Raji (cell line): Measurements from ENCODE around the gene IST1.

Experiments used
- POLR2A ChIP-seq: IDR thresholded peaks from 2 replicates; pipeline ENCODE4 v1.6.1; 2011; ENCODE audit warnings: low read depth, low read length, control low read depth; ENCODE audit not compliant: insufficient read depth

Gene IST1

DNA sequence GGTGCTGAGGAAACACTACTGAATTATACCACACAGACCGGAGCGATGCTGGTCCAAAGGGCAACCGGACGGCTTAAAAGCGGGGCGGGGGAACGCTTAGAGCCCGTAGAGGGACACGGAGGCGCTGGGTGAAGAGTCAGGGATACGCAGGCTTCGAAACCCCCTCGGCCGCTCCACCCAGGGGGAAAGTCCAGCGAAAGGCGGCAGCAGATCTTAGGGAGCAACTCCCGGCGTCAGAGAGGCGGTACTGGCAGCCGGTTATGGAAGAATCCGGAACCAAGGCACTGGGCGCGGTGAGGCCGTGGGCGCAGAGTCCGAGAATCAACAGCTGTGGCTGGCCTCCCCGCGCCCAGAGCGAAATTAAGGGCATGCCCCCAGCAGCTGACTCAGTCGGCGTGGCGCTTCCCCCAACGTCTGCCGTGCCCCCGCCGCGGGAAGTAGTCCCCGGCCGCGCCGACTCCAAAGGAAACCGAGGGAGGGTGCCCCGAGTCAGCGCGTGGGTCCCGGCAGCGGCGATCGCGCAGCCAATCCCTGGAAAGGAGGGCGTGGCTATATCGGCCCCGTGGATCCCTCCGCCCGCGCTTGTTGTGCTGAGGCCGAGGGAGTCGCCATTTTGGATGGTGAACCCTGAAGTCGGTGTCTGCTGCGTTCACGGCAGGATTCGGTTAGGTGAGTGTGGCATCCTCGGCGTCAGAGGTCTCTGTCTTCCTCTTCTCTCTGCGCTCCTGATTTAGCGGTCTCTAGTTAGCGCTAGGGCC is at the start of gene IST1:
Gene IST1 (plus strand): TSS at position 611 of the 758 bp plus-strand sequence. CDS start 20,110 bp downstream, outside the sequence.
- TF ChIP-seq POLR2A, result peak; percentile 95

- TF ChIP-seq POLR2A, result peak; percentile 95
These were observed 49.5 kb upstream of the IST1 start, which contains the start of gene ATXN1L for GRCh38 chr16:71845639-71846430. TSS of gene ATXN1L (plus strand) at chr16:71845976. CDS start at chr16:71849741, 3,765 bp downstream.

DNA sequence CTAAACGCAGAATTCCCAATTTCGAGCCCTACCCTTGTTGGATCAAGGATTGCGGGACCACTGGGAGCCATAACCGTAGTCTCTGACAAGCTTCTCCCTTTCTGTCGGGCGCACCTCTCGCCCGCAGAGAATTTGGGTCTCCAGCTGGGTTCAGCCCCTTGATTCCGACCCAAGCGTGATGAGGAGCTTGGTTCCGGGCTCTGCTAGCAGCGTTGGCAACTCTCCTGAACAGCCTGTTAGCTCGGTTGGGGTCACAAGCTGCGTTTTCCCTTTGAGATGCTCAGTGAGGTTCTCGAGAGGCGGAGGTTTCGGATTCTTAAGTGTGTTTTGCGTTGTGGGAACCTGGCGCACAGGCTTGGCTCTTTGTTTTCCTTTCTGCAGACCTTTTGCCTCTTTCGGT is 48.9 kb upstream of the IST1 start:
- no peak for TF ChIP-seq POLR2A

DNA sequence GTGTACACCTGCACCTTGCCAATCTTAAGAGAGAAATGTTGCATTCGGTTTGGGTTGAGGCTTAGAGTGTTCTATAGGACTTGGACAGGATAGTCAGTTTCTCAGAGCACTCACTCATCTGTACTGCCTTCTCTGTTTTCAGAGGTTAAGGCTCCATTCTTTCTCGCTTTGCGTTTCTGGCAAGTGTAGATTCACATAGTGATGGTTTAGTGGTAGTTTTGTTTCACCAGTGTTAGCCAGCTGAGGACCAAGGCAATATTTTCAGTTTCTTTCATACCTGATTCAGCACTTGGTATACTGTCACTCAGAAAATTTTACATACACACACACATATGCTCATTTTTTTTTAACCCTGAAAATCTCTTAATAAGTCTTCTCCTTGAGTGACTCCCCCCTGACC is 48.2 kb upstream of the IST1 start:
- TF ChIP-seq POLR2A, result no peak

- no peak for TF ChIP-seq POLR2A
These were observed 46.7 kb upstream of the IST1 start for GRCh38 chr16:71848622-71849021.

- no peak for TF ChIP-seq POLR2A
These were observed 43.6 kb upstream of the IST1 start for GRCh38 chr16:71851746-71852145.

DNA sequence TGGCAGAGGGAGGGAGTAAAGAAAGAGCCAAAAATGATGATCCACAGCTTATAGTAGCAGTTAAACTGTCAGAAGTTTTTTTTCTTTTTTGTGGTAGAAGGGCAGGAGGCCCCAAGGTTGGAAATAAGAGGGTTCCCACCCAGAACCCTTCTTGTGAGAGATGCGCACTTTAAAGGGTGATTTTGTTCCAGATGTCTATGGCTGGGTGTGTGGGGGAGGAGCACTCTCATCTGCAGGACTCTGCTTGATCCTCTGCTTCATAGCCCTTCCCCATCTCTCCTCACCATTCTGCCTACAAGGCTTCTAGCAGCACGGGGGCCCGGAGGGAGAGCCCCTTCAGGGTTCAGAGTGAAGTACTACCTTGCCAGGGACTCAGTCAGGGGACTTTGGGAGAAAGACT is 43.2 kb upstream of the IST1 start:
- TF ChIP-seq POLR2A, result no peak

DNA sequence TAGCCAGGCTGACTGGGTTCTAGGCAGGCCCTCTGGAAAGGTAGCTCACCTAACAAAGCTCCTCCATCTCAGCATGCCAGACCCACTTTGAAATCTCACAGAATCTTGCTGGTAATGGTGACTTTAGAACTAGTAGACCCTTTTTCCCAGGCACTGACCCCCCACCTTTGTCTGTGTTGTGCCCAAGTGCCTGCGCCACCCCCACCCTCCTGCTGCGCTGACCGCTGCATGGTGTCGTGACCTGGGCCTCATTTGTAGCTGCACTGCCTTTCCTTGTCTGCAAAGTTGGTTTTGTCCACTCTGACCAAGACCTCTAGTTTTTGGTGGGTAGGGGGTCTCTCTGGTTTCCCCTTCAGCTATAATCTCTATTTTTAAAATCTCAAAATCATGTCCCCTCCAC is 42.8 kb upstream of the IST1 start:
- TF ChIP-seq POLR2A, result no peak

DNA sequence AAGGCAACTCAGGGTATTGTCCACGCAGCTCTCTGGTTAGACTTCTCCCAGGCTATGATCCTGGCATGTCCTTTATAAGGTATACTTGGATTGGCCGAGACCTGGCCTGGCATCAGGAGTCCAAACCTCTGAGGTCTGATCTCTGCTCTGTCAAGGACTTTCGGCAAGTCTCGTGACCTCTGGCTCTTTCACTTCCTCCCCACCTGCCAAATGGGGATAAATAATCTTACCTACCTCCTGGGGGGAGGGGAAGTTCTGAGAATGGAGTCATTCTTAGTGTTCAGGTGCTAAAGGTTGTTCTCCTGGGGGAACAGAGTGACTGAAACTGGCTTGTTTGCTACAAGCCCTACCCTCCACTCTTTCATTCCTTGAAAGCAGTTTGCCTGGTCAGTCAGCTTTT is 41.9 kb upstream of the IST1 start:
- TF ChIP-seq POLR2A, result no peak

DNA sequence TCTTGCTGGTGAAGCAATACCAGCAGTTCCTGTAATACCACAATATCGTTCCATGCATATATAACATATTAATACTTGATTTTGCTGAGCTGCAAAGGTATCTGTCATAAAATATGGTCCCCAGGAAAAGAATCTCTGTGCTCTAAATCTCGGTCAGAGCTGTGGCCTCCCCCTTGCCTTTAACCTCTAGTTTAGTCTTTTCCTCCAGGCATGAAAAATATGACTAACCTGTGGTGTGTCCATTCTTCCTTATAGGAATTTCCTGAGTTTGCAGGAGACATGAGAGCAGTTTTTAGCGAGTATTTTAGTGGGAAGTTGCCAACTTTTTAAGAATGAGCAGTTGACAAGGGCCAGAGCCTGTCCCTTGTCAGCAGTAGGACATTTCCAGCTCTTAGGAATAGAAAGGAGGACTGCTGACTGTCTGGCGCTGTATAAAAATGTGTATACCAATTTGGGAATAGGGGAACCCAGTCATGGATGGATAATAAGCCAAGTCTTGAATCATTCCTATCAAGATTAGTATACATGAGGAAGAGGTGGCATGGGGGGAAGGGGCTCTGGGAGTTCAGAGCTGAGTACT is 40.9 kb upstream of the IST1 start:
- no peak for TF ChIP-seq POLR2A

- no peak for TF ChIP-seq POLR2A
These were observed 39.2 kb upstream of the IST1 start for GRCh38 chr16:71855937-71856662.

DNA sequence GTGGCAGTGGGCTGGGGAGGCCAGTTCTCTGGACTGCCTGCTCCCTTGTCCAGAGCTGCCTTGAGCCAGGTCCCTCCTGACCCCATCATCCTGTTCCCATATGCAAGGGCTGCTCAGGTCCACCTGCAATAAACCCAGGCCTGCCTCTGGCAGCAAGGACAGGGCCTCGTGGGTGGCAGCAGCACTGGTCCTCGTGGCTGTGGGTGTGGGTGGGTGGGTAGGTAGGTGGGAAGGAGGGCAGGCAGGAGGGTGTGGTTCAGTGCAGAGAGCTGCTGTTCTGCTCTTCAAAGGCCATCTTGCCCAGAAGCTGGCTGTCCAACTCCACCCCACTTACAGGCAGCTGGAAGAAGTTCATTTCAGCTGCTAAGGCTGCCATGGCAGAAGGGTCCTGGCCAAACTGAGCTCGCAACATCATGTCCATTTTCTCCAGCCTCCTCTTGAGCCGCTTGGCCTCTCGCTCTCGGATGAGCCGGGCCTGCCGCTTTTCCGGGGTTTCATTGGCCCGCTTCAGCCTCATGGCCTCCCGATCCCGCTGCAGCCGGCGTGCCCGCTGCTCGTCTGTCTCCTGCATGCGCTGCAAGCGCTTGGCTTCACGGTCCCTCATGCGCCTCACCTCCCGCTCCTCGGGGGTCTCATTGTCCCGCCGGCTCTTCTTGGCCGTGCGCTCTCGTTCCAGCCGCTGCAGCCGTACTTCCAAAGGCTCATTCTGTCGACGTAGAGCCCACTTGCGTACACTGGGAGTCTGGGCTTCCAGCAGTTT is 35.4 kb upstream of the IST1 start:
- no peak for TF ChIP-seq POLR2A

DNA sequence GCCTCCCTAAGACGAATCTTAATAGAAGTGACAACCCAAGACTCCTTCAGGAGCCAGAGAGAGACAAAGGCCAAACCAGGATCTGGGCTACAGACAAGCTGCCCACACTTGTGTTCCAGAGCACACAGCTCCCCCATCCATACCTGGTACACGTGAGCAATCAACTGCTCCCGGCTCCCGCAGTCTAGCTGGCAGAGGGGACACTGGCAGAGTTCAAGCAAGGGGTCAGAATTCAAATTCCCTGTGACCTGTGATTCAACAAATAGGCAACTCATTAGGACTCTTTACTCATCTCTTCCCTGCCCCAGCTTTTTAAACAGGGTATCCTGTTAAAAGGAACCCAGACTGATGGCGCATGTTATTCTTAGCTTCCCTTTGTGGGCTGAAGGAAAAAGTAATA is 31.3 kb upstream of the IST1 start:
- no peak for TF ChIP-seq POLR2A

GRCh38 chr16:71865173-71865863 is 30.0 kb upstream of the IST1 start:
- no peak for TF ChIP-seq POLR2A
